Measurements from ENCODE around the gene SYNGR1. TPM values are rescaled to one million over a fixed set of nuclear protein-coding genes. Genes with fewer than 3 reads are reported as not detected.

The SYNGR1 gene
- total and polyA plus RNA-seq, 2 experiments from 2014 or later, result 30.9 to 37.0 TPM

DNA sequence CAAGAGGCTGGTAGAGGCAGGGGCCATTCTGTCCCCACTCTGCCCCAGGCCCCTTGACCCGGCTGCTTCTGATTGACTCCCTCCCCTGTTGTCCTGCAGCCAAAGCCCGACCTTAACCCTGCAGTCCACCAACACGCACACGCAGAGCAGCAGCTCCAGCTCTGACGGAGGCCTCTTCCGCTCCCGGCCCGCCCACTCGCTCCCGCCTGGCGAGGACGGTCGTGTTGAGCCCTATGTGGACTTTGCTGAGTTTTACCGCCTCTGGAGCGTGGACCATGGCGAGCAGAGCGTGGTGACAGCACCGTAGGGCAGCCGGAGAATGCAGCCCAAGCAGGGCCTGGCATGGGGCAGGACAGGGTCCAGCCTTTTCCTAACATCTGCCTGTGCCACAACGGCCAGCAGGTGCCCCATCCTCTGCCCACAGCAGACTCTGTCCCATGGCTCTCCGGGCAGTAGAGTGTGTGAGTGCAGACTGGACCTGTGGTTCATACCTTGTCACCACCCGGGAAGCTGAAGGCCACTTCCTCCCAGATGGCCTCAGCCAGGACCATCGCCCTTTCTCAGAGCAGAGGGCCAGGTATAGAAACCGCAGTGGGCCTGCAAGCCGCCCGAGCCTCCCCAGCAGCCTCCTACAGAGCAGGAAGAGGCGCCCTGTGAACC lies 80.3 kb downstream of the SYNGR1 start:
- Histone ChIP-seq H3K9me2 (ENCODE audit: insufficient read depth) (no peaks in the 10 kb centered on the region), H4K20me1 (replicated peaks; ENCODE audit: insufficient read depth) (no peaks in the 10 kb centered on the region), H2AFZ (no peak overlapping the region), H3F3A (replicated peaks; ENCODE audit: low read depth) (0 out of 2 replicates have a peak, but pooled peaks cover 6% of the 10 kb centered on the region), H3K27me3 (ENCODE audit: insufficient read depth) (no peaks in the 10 kb centered on the region), H3K4me1 (ENCODE audit: insufficient read depth) (peaks cover 21% of the 10 kb centered on the region), H3K36me3 (ENCODE audit: insufficient read depth) (no peaks in the 10 kb centered on the region), H3K27ac (ENCODE audit: low read depth) (peak overlapping the region; percentile 84; the same call in 1 of the 2 replicates), H3K79me2 (replicated peaks; ENCODE audit: insufficient read depth) (no peaks in the 10 kb centered on the region), H3K4me2 (no peak overlapping the region), H3K4me3 (no peak overlapping the region)
- Mint-ChIP-seq H3K4me1 (peaks cover 44% of the 10 kb centered on the region), H3K27ac (peak overlapping the region; percentile 75; the same call in 1 of the 2 replicates), H3K4me3 (no peak overlapping the region), H3K9me3 (no peaks in the 10 kb centered on the region), H3K27me3 (ENCODE audit: insufficient read depth, low read depth, poor library complexity) (peaks cover 13% of the 10 kb centered on the region), H3K36me3 (ENCODE audit: low read depth) (peaks cover 28% of the 10 kb centered on the region)
- no peak for ATAC-seq
- DNase-seq (ENCODE audit: low spot score), result no peak
- TF ChIP-seq CREB1 (CRISPR knock-in tag; IDR thresholded peaks at IDR 0.05; ENCODE audit: low read depth), result no peak
- no peak for TF ChIP-seq STAT1 (IDR thresholded peaks at IDR 0.05; ENCODE audit: unreplicated experiment)
- no peak for TF ChIP-seq EZH2phosphoT487 (IDR thresholded peaks at IDR 0.05; ENCODE audit: unreplicated experiment)
- no peak for TF ChIP-seq NANOG (IDR thresholded peaks at IDR 0.05; ENCODE audit: borderline replicate concordance)
- no peak for TF ChIP-seq POLR2AphosphoS5 (IDR thresholded peaks at IDR 0.05; ENCODE audit: low read depth)
- no peak for TF ChIP-seq EZH2 (IDR thresholded peaks at IDR 0.05; ENCODE audit: low read depth, unreplicated experiment)
- no peak for TF ChIP-seq ZNF114 (CRISPR knock-in tag; IDR thresholded peaks at IDR 0.05)
- no peak for TF ChIP-seq ZNF331 (CRISPR knock-in tag; IDR thresholded peaks at IDR 0.05; ENCODE audit: low read depth)
- TF ChIP-seq, protein P1, sequence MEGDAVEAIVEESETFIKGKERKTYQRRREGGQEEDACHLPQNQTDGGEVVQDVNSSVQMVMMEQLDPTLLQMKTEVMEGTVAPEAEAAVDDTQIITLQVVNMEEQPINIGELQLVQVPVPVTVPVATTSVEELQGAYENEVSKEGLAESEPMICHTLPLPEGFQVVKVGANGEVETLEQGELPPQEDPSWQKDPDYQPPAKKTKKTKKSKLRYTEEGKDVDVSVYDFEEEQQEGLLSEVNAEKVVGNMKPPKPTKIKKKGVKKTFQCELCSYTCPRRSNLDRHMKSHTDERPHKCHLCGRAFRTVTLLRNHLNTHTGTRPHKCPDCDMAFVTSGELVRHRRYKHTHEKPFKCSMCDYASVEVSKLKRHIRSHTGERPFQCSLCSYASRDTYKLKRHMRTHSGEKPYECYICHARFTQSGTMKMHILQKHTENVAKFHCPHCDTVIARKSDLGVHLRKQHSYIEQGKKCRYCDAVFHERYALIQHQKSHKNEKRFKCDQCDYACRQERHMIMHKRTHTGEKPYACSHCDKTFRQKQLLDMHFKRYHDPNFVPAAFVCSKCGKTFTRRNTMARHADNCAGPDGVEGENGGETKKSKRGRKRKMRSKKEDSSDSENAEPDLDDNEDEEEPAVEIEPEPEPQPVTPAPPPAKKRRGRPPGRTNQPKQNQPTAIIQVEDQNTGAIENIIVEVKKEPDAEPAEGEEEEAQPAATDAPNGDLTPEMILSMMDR (conservative IDR thresholded peaks at IDR 0.05; ENCODE audit: low read depth in 2 of 2), result no peak

DNA sequence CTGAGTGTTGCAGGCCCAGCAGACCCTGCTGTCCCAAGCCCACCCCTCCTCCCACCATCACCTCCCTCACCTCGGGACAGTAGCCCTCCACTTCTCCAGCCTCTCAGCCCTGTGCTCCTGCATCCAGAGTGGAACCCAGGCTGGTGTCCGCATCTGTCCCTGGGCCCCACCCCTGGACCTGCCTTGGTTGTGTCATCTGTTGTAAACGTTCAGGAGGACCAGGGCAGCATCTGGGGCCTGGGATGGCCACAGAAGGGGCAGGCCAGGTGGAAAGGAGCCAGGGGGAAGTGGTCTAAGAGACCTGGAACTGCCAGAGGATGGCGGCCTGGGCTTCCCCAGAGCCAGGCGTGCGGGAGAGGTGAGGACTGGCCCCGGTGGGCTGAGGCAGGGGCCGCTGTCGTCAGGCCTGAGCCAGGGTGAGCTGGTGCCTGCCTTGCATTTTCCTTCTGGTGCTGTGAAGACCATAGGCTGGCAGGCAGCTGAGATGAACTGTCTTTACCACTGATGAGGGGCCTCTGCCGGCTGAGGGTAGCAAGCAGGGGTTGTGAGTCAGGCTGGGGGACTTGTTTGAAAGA lies 80.9 kb downstream of the SYNGR1 start:
- Mint-ChIP-seq H3K27me3 (ENCODE audit: insufficient read depth, low read depth, poor library complexity) (peaks cover 13% of the 10 kb centered on the region), H3K4me3 (no peak overlapping the region), H3K9me3 (no peaks in the 10 kb centered on the region), H3K27ac (no peak overlapping the region), H3K36me3 (ENCODE audit: low read depth) (peaks cover 28% of the 10 kb centered on the region), H3K4me1 (peaks cover 48% of the 10 kb centered on the region)
- ATAC-seq (no peak), DNase-seq (ENCODE audit: low spot score) (no peak)
- H3K79me2 ChIP-seq (replicated peaks; ENCODE audit: insufficient read depth), result no peaks in the 10 kb centered on the region
- no peaks in the 10 kb centered on the region for H3K36me3 ChIP-seq (ENCODE audit: insufficient read depth)
- H3K4me1 ChIP-seq (ENCODE audit: insufficient read depth), result peaks cover 21% of the 10 kb centered on the region
- no peak overlapping the region for H3K27ac ChIP-seq (ENCODE audit: low read depth)
- H3K27me3 ChIP-seq (ENCODE audit: insufficient read depth), result no peaks in the 10 kb centered on the region
- H3K4me2 ChIP-seq, result no peak overlapping the region
- no peak overlapping the region for H2AFZ ChIP-seq
- no peak overlapping the region for H3K4me3 ChIP-seq
- 0 out of 2 replicates have a peak, but pooled peaks cover 6% of the 10 kb centered on the region for H3F3A ChIP-seq (replicated peaks; ENCODE audit: low read depth)
- no peaks in the 10 kb centered on the region for H3K9me2 ChIP-seq (ENCODE audit: insufficient read depth)
- H4K20me1 ChIP-seq (replicated peaks; ENCODE audit: insufficient read depth), result no peaks in the 10 kb centered on the region
- no peak for TF ChIP-seq JUNB (IDR thresholded peaks at IDR 0.05; ENCODE audit: unreplicated experiment)
- TF ChIP-seq, protein P2, sequence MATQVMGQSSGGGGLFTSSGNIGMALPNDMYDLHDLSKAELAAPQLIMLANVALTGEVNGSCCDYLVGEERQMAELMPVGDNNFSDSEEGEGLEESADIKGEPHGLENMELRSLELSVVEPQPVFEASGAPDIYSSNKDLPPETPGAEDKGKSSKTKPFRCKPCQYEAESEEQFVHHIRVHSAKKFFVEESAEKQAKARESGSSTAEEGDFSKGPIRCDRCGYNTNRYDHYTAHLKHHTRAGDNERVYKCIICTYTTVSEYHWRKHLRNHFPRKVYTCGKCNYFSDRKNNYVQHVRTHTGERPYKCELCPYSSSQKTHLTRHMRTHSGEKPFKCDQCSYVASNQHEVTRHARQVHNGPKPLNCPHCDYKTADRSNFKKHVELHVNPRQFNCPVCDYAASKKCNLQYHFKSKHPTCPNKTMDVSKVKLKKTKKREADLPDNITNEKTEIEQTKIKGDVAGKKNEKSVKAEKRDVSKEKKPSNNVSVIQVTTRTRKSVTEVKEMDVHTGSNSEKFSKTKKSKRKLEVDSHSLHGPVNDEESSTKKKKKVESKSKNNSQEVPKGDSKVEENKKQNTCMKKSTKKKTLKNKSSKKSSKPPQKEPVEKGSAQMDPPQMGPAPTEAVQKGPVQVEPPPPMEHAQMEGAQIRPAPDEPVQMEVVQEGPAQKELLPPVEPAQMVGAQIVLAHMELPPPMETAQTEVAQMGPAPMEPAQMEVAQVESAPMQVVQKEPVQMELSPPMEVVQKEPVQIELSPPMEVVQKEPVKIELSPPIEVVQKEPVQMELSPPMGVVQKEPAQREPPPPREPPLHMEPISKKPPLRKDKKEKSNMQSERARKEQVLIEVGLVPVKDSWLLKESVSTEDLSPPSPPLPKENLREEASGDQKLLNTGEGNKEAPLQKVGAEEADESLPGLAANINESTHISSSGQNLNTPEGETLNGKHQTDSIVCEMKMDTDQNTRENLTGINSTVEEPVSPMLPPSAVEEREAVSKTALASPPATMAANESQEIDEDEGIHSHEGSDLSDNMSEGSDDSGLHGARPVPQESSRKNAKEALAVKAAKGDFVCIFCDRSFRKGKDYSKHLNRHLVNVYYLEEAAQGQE (IDR thresholded peaks at IDR 0.05; ENCODE audit: unreplicated experiment), result no peak
- TF ChIP-seq, protein P1 (conservative IDR thresholded peaks at IDR 0.05; ENCODE audit: low read depth in 2 of 2), result no peak
